Parathyroid adenoma (tissue), 2 donors: Measurements from ENCODE around the gene STIM2.

Source experiments
- H2AFZ ChIP-seq: fragments of 300-600 bp; sonication (generic); one replicate; pipeline ENCODE4 v1.7.0; 2017; ENCODE audit warnings: antibody characterized with exemption, mild to moderate bottlenecking
- H3K27ac ChIP-seq: fragments of 300-600 bp; sonication (generic); one replicate; pipeline ENCODE4 v1.7.0; 2017
- H3K27me3 ChIP-seq: fragments of 300-600 bp; sonication (generic); one replicate; pipeline ENCODE4 v1.7.0; 2017; ENCODE audit warnings: low read length; ENCODE audit not compliant: control insufficient read depth, insufficient read depth
- H3K36me3 ChIP-seq: fragments of 300-600 bp; sonication (generic); one replicate; pipeline ENCODE4 v1.7.0; 2017; ENCODE audit warnings: low read length; ENCODE audit not compliant: control insufficient read depth, insufficient read depth
- H3K4me1 ChIP-seq: fragments of 300-600 bp; sonication (generic); one replicate; pipeline ENCODE4 v1.7.0; 2017; ENCODE audit warnings: control low read depth
- H3K4me2 ChIP-seq: fragments of 300-600 bp; sonication (generic); one replicate; pipeline ENCODE4 v1.7.0; 2017; ENCODE audit warnings: low read length
- H3K4me3 ChIP-seq: fragments of 300-600 bp; sonication (generic); one replicate; pipeline ENCODE4 v1.7.0; 2017; ENCODE audit warnings: low read depth, low read length
- H3K79me2 ChIP-seq: fragments of 300-600 bp; sonication (generic); one replicate; pipeline ENCODE4 v1.7.0; 2017; ENCODE audit warnings: control low read depth
- H3K9ac ChIP-seq: fragments of 300-600 bp; sonication (generic); one replicate; pipeline ENCODE4 v1.7.0; 2017; ENCODE audit warnings: mild to moderate bottlenecking
- H3K9me3 ChIP-seq: fragments of 300-600 bp; sonication (generic); one replicate; pipeline ENCODE4 v1.7.0; 2017; ENCODE audit warnings: low read length; ENCODE audit not compliant: control insufficient read depth
- CTCF ChIP-seq: fragments of 300-600 bp; sonication (generic); IDR thresholded peaks from one replicate; pipeline ENCODE4 v1.7.0; 2017; ENCODE audit warnings: antibody characterized with exemption, mild to moderate bottlenecking
- donor health status: primary hyperparathyroidism.

The STIM2 gene

DNA sequence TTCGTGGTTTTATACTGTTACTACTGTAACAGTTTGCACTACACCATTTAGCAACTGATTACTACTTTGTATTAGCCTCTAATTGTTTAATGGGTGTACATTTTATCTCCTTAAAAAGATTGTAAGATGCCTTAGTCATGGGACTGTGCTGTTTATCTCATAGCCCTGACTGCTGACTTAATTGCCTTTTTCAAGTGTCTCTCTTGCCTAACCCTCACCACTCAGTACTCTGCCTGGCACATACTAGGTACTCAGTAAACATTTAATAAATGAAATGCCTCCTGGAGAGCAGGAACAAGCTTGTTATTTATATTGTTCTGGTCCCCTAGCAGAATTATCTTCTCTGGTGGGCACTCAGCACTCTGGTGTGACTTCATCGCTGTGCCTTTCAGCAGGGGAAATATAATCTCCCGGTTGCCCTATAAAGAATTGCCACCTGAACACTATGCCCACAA, 1.7 kb upstream of the STIM2 start:
- Histone ChIP-seq H3K4me3 (peak overlapping the region; percentile 69), H3K9me3 (no peaks in the 10 kb centered on the region), H3K4me1 (peaks cover 7% of the 10 kb centered on the region), H3K36me3 (no peaks in the 10 kb centered on the region), H3K79me2 (peaks cover under 1% of the 10 kb centered on the region), H3K27ac (peak overlapping the region; percentile 81), H3K4me2 (peak overlapping the region; percentile 66), H3K9ac (no peak overlapping the region), H2AFZ (no peak overlapping the region), H3K27me3 (no peaks in the 10 kb centered on the region)
- no peak for TF ChIP-seq CTCF

GRCh38 chr4:26859762-26860156, 882 bp upstream of the STIM2 start:
- Histone ChIP-seq H3K9ac (no peak overlapping the region), H2AFZ (peak overlapping the region; percentile 93), H3K27me3 (no peaks in the 10 kb centered on the region), H3K4me2 (peak overlapping the region; percentile 96), H3K4me3 (peak overlapping the region; percentile 95), H3K79me2 (peaks cover 3% of the 10 kb centered on the region), H3K36me3 (no peaks in the 10 kb centered on the region), H3K4me1 (peaks cover 7% of the 10 kb centered on the region), H3K27ac (peak overlapping the region; percentile 81), H3K9me3 (no peaks in the 10 kb centered on the region)
- TF ChIP-seq CTCF, result no peak

GRCh38 chr4:26860922-26861433, 337 bp downstream of the STIM2 start:
- Histone ChIP-seq H3K27me3 (no peaks in the 10 kb centered on the region), H3K27ac (peak overlapping the region; percentile 81), H3K36me3 (no peaks in the 10 kb centered on the region), H3K9me3 (no peaks in the 10 kb centered on the region), H3K4me1 (peaks cover 7% of the 10 kb centered on the region), H2AFZ (peak overlapping the region; percentile 73), H3K4me2 (peak overlapping the region; percentile 96), H3K4me3 (peak overlapping the region; percentile 95), H3K9ac (no peak overlapping the region), H3K79me2 (peaks cover 4% of the 10 kb centered on the region)
- TF ChIP-seq CTCF, result no peak

- no peaks in the 10 kb centered on the region for H3K9me3 ChIP-seq
- H3K9ac ChIP-seq, result no peak overlapping the region
- H3K36me3 ChIP-seq, result no peaks in the 10 kb centered on the region
- H3K79me2 ChIP-seq, result peaks cover 8% of the 10 kb centered on the region
- peak overlapping the region; percentile 96 for H3K4me2 ChIP-seq
- TF ChIP-seq CTCF, result no peak
- H3K4me3 ChIP-seq, result peak overlapping the region; percentile 95
- peaks cover 7% of the 10 kb centered on the region for H3K4me1 ChIP-seq
- peak overlapping the region; percentile 73 for H2AFZ ChIP-seq
- no peaks in the 10 kb centered on the region for H3K27me3 ChIP-seq
- H3K27ac ChIP-seq, result peak overlapping the region; percentile 69
These were observed 969 bp downstream of the STIM2 start for GRCh38 chr4:26861434-26862186.
